Measurements from ENCODE around the gene OBSCN.

- TF ChIP-seq, protein P1, sequence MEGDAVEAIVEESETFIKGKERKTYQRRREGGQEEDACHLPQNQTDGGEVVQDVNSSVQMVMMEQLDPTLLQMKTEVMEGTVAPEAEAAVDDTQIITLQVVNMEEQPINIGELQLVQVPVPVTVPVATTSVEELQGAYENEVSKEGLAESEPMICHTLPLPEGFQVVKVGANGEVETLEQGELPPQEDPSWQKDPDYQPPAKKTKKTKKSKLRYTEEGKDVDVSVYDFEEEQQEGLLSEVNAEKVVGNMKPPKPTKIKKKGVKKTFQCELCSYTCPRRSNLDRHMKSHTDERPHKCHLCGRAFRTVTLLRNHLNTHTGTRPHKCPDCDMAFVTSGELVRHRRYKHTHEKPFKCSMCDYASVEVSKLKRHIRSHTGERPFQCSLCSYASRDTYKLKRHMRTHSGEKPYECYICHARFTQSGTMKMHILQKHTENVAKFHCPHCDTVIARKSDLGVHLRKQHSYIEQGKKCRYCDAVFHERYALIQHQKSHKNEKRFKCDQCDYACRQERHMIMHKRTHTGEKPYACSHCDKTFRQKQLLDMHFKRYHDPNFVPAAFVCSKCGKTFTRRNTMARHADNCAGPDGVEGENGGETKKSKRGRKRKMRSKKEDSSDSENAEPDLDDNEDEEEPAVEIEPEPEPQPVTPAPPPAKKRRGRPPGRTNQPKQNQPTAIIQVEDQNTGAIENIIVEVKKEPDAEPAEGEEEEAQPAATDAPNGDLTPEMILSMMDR (IDR thresholded peaks at IDR 0.05; ENCODE audit: insufficient read depth, low read depth, low read length), result no peak
- no peak for TF ChIP-seq EZH2 (IDR thresholded peaks at IDR 0.05; ENCODE audit: insufficient read depth, low read length)
Measured at GRCh38 chr1:228379666-228380065, 171.8 kb downstream of the OBSCN start.
